Mesothelial cell of epicardium (in vitro differentiated cells): ENCODE results near the gene MAP3K8. TPM values are rescaled to one million over a fixed set of nuclear protein-coding genes. Genes with fewer than 3 reads are reported as not detected.

Source experiments
- DNase-seq, 2 experiments: peaks; one replicate each; pipeline ENCODE4 v3.0.0; 2021; ENCODE audit warnings: low spot score in 2 of 2; ENCODE audit not compliant: unreplicated experiment in 2 of 2
- H3K27ac Mint-ChIP-seq: 2 replicates; pipeline ENCODE4 v1.8.0; 2021; ENCODE audit warnings: mixed read lengths
- H3K27me3 Mint-ChIP-seq: 2 replicates; pipeline ENCODE4 v1.8.0; 2021; ENCODE audit warnings: low read depth, mixed read lengths
- H3K36me3 Mint-ChIP-seq: 2 replicates; pipeline ENCODE4 v1.8.0; 2021; ENCODE audit warnings: mixed read lengths
- H3K4me1 Mint-ChIP-seq: 2 replicates; pipeline ENCODE4 v1.8.0; 2021; ENCODE audit warnings: mixed read lengths
- H3K4me3 Mint-ChIP-seq: 2 replicates; pipeline ENCODE4 v1.8.0; 2021; ENCODE audit warnings: mild to moderate bottlenecking, moderate library complexity, mixed read lengths
- H3K9me3 Mint-ChIP-seq: 2 replicates; pipeline ENCODE4 v1.8.0; 2021; ENCODE audit warnings: mixed read lengths
- CTCF ChIP-seq: fragments of 200-600 bp; sonication (generic); IDR thresholded peaks from one replicate; pipeline ENCODE4 v1.5.0; 2021; ENCODE audit warnings: antibody characterized with exemption; ENCODE audit not compliant: unreplicated experiment
- total RNA-seq: library from RNA; stranded (reverse); gene quantifications from 3 replicates; pipeline ENCODE4 v1.2.1, GENCODE V29; 2021

MAP3K8 gene
- total RNA-seq, 1 donor from 2014 or later, result 25.0 TPM

GRCh38 chr10:30489346-30489745, 55.4 kb downstream of the MAP3K8 start:
- H3K36me3 Mint-ChIP-seq, result peaks cover under 1% of the 10 kb centered on the region
- no peak for TF ChIP-seq CTCF
- H3K9me3 Mint-ChIP-seq, result no peaks in the 10 kb centered on the region
- H3K4me1 Mint-ChIP-seq, result no peaks in the 10 kb centered on the region
- H3K4me3 Mint-ChIP-seq, result no peak overlapping the region
- H3K27ac Mint-ChIP-seq, result no peak overlapping the region
- DNase-seq, result no peak
- peaks cover 4% of the 10 kb centered on the region for H3K27me3 Mint-ChIP-seq

DNA sequence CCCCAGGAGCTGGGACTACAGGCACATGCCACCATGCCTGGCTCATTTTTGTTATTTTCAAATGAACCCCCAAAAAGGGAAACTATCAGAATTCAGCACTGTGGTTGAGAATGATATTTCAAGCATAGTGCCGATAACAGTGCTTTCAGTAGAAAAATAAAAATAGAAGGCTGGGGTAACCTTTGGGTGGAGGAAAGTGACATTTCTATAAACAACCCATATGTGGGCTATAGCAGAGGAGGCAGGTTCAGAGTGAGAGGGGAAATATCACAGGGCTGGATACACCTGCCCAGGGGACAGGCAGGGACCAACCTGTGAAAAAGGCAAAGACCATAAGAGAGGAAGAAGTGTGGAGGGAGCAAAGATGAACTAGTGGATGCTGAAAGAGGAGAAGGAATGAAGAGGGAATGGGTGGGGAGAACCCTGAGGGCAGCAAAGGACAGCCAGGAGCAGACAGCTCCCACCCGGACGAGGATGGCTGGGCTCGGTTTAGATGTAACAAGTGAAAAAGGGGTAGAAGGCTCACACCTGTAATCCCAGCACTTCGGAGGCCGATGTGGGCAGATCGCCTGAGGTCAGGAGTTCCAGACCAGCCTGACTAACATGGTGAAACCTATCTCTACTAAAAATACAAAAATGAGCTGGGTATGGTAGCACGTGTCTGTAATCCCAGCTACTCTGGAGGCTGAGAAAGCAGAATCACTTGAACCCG, 56.5 kb downstream of the MAP3K8 start:
- Mint-ChIP-seq H3K27ac (no peak overlapping the region), H3K9me3 (no peaks in the 10 kb centered on the region), H3K36me3 (no peaks in the 10 kb centered on the region), H3K27me3 (peaks cover 4% of the 10 kb centered on the region), H3K4me1 (no peaks in the 10 kb centered on the region), H3K4me3 (no peak overlapping the region)
- no peak for TF ChIP-seq CTCF
- no peak for DNase-seq

DNA sequence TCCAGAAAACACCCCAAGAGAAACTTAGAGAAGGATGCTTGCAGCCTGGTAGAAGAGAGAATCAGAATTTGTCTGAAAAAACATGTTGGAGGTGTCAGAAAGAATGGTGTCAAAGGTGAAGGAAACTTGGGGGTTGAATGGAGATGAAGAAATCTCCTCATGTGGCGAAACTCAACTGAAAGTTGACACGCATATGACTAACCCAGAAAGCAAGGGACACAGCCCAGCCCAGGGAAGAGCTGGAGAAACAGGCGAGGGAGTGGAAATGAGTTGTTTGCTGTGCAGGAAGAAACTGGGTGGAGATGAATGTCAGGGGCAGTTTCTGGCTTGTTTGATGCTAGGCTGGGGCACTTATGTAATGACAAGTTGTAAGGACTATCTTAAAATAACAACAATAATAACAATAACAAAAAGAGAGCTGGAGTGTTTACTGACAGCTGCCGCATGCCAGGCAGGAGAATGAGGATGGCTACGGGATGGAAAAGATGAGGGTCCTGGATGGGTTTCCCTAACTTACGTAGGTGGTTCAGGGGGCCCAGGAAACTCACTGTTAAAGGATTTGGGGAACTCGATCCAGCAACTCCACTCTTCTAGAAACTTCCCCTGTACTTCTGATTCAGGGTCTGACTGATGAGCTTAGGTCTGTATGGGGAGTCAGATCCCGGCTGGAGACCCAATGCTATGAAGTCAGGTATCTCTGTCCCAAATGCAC, 57.4 kb downstream of the MAP3K8 start:
- no peaks in the 10 kb centered on the region for H3K4me1 Mint-ChIP-seq
- H3K27me3 Mint-ChIP-seq, result peaks cover 4% of the 10 kb centered on the region
- H3K9me3 Mint-ChIP-seq, result no peaks in the 10 kb centered on the region
- no peak overlapping the region for H3K27ac Mint-ChIP-seq
- no peaks in the 10 kb centered on the region for H3K36me3 Mint-ChIP-seq
- TF ChIP-seq CTCF, result no peak
- DNase-seq, result no peak
- H3K4me3 Mint-ChIP-seq, result no peak overlapping the region

- Mint-ChIP-seq H3K27me3 (peaks cover 4% of the 10 kb centered on the region), H3K4me1 (no peaks in the 10 kb centered on the region), H3K9me3 (no peaks in the 10 kb centered on the region), H3K36me3 (no peaks in the 10 kb centered on the region), H3K4me3 (no peak overlapping the region), H3K27ac (no peak overlapping the region)
- no peak for TF ChIP-seq CTCF
- DNase-seq, result no peak
Observed at GRCh38 chr10:30491916-30492515, 58.0 kb downstream of the MAP3K8 start.

- no peak for DNase-seq
- H3K27ac Mint-ChIP-seq, result no peak overlapping the region
- H3K4me3 Mint-ChIP-seq, result no peak overlapping the region
- no peaks in the 10 kb centered on the region for H3K36me3 Mint-ChIP-seq
- no peaks in the 10 kb centered on the region for H3K9me3 Mint-ChIP-seq
- H3K27me3 Mint-ChIP-seq, result peaks cover 4% of the 10 kb centered on the region
- no peaks in the 10 kb centered on the region for H3K4me1 Mint-ChIP-seq
- no peak for TF ChIP-seq CTCF
Observed at GRCh38 chr10:30493609-30494530, 59.9 kb downstream of the MAP3K8 start.
